Measurements from ENCODE around the gene EIF4A3. TPM values are rescaled to one million over a fixed set of nuclear protein-coding genes. Genes with fewer than 3 reads are reported as not detected.

EIF4A3 gene
- total and polyA plus RNA-seq, 8 donors = 58.5 to 90.7 (median 84.3) TPM

- no peak for TF ChIP-seq CTCF (IDR thresholded peaks at IDR 0.05)
- Histone ChIP-seq H3K27me3 (no peaks in the 10 kb centered on the region), H3K36me3 (peaks cover 0 to 35% of the 10 kb centered on the region in 2 donors), H3K4me3 (no peak overlapping the region), H3K9me3 (no peaks in the 10 kb centered on the region), H3K27ac (no peak overlapping the region), H3K4me1 (no peaks in the 10 kb centered on the region)
- intact Hi-C loops (cut with DNase I) = no loop called here
- DNase-seq = no peak
- ATAC-seq = no peak
These were observed 36.5 kb downstream of the EIF4A3 start for GRCh38 chr17:80110447-80110812.

GRCh38 chr17:80109713-80110446 lies 37.0 kb downstream of the EIF4A3 start:
- H3K4me3 ChIP-seq = no peak overlapping the region
- no peak overlapping the region for H3K27ac ChIP-seq
- ATAC-seq (no peak), DNase-seq (no peak)
- peaks cover 0 to 35% of the 10 kb centered on the region in 2 donors for H3K36me3 ChIP-seq
- H3K9me3 ChIP-seq = no peaks in the 10 kb centered on the region
- intact Hi-C loops (cut with DNase I) = no loop called here
- no peaks in the 10 kb centered on the region for H3K27me3 ChIP-seq
- TF ChIP-seq CTCF (IDR thresholded peaks at IDR 0.05) = no peak
- no peaks in the 10 kb centered on the region for H3K4me1 ChIP-seq

GRCh38 chr17:80109066-80109660 lies 37.8 kb downstream of the EIF4A3 start:
- Histone ChIP-seq H3K36me3 (peaks cover 0 to 35% of the 10 kb centered on the region in 2 donors), H3K27ac (no peak overlapping the region), H3K4me1 (no peaks in the 10 kb centered on the region), H3K27me3 (no peaks in the 10 kb centered on the region), H3K4me3 (no peak overlapping the region), H3K9me3 (no peaks in the 10 kb centered on the region)
- DNase-seq = no peak
- intact Hi-C loops (cut with DNase I) = no loop called here
- TF ChIP-seq CTCF (IDR thresholded peaks at IDR 0.05) = no peak
- no peak for ATAC-seq

GRCh38 chr17:80108036-80108971 lies 38.6 kb downstream of the EIF4A3 start:
- no peak for DNase-seq

More at GRCh38 chr17:80108036-80108971, 38.6 kb downstream of the EIF4A3 start:
- H3K4me3 ChIP-seq = no peak overlapping the region
- TF ChIP-seq CTCF (IDR thresholded peaks at IDR 0.05) = no peak
- H3K27me3 ChIP-seq = no peaks in the 10 kb centered on the region
- no peaks in the 10 kb centered on the region for H3K4me1 ChIP-seq
- H3K36me3 ChIP-seq = peaks cover 0 to 31% of the 10 kb centered on the region in 2 donors
- H3K9me3 ChIP-seq = no peaks in the 10 kb centered on the region
- no peak for ATAC-seq
- no peak overlapping the region for H3K27ac ChIP-seq
- intact Hi-C loops (cut with DNase I) = no loop called here

Measured in left lung (tissue), 10 donors.